Prostate gland (tissue), 2 donors: ENCODE measurements around the gene NXPH4.

Experiments used
- CTCF ChIP-seq, 4 experiments: fragments of 200-600 bp in 2 of 4; fragments of 450-650 bp in 2 of 4; sonication (generic) in 2 of 4; IDR thresholded peaks; 1 replicate in 3 of 4; 2 replicates in 1 of 4; pipeline ENCODE4 v1.5.1; 2016 to 2019; ENCODE audit warnings: antibody characterized with exemption in 4 of 4, mild to moderate bottlenecking in 2 of 4, moderate library complexity in 2 of 4
- POLR2A ChIP-seq: fragments of 450-650 bp; IDR thresholded peaks from one replicate; pipeline ENCODE4 v1.6.1; 2016; ENCODE audit warnings: antibody characterized with exemption, mild to moderate bottlenecking

DNA sequence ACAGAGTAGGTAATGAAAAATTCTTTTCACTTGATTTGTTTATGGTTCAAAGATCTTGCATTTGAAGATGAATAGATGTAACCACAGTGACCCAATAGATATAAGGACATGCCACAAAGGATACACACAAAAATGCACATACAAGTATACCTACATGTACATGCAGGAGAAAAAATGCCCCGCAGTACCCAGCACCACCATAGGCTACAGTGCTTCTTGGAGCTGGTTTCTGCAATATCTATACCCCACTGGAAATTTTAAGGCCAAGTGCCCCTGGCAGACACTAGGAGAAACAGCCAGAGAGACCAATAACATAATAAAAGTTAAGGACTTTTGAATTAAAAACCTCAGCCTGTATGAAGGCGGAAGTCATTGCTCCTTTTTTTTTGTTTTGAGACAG, 46.5 kb downstream of the NXPH4 start:
- TF ChIP-seq CTCF (IDR thresholded peaks at IDR 0.05) (no peak), POLR2A (no peak)
